GM18951 (cell line): ENCODE measurements around the gene OXCT1.
"Not testable (repeated sequence)": the region's sequence is repeated elsewhere in the genome, so short reads cannot be mapped to it uniquely, and the experiment has no call there.

Experiments
- POLR2A ChIP-seq: IDR thresholded peaks from 4 replicates; pipeline ENCODE4 v1.6.1; 2011; ENCODE audit warnings: mild to moderate bottlenecking; ENCODE audit not compliant: insufficient read length, insufficient read depth; ENCODE audit errors: extremely low read depth
- in situ Hi-C: fragments of 300-500 bp; cut with MboI; formaldehyde crosslinking; loops from one replicate; pipeline ENCODE4 v1.12.0; 2022; ENCODE audit warnings: low sequenced_read_pairs, mixed read lengths, inconsistent platforms; ENCODE audit not compliant: unreplicated experiment

OXCT1 gene

DNA sequence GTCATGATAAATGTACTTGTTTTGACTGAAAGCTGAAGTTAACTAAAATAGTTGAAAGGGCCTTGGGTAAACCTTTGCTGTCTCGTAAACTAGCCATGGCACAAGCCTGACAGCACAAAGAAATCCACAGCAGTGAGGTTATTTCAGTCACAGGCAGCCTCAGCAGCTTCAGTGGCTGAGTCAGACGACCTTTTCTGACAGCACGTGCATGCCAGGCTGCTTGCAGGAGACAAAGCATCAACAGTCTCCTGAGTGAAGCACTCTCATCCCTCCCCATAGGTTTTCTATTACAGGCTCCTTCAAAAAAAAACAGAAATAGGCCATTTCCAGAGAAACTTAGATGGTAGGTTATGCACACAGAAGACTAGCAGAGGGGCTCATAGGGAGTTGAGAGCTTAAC is 34.6 kb downstream of the OXCT1 start:
- no peak for TF ChIP-seq POLR2A
- in situ Hi-C loops = no loop called here

GRCh38 chr5:41834506-41834905 is 35.7 kb downstream of the OXCT1 start:
- no peak for TF ChIP-seq POLR2A
- in situ Hi-C loops = no loop called here

DNA sequence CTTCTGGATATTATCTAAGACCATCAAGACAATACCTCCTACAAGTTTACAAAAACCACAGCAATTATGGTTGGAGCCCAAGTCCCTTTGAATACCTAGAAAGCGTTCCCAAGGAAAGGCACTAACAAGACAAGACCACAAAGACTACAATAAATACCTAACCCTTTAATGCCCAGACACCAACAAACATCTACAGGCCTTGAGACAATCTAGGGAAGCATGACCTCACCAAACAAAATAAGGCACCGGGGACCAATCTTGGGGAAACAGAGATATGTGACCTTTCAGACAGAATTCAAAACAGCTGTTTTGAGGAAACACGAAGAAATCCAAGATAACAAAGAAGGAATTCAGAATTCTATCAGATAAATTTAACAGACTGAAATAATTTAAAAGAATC is 37.8 kb downstream of the OXCT1 start:
- in situ Hi-C loops = no loop called here
- no peak for TF ChIP-seq POLR2A

- in situ Hi-C loops = no loop called here
- TF ChIP-seq POLR2A = no peak
These were observed 39.1 kb downstream of the OXCT1 start for GRCh38 chr5:41831155-41831554.

GRCh38 chr5:41827792-41828191 is 42.4 kb downstream of the OXCT1 start:
- in situ Hi-C loops = no loop called here
- TF ChIP-seq POLR2A = no peak

DNA sequence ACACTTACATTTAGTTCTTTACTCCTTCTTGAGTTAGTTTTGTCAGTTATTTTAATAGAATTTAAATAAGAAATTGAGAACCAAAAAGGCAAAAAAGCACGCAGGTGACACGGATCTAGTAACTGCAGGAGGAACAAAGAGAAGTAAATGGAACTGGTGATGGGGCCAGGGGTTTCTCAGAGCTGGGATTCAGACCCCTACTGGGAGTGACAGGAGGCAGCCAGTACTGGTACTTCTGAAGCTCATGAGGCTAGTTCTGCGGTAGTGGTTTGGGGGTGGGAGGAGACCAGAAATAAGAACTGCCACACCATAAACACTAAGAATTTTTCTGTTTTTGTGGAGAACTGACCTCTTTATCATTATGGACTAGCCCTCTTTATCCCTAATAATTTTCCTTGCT is 48.2 kb downstream of the OXCT1 start:
- no peak for TF ChIP-seq POLR2A
- in situ Hi-C loops = no loop called here

- TF ChIP-seq POLR2A = no peak
- in situ Hi-C loops = no loop called here
These were observed 49.2 kb downstream of the OXCT1 start for GRCh38 chr5:41821051-41821450.

GRCh38 chr5:41820150-41820549 is 50.1 kb downstream of the OXCT1 start:
- TF ChIP-seq POLR2A = no peak
- in situ Hi-C loops = no loop called here

DNA sequence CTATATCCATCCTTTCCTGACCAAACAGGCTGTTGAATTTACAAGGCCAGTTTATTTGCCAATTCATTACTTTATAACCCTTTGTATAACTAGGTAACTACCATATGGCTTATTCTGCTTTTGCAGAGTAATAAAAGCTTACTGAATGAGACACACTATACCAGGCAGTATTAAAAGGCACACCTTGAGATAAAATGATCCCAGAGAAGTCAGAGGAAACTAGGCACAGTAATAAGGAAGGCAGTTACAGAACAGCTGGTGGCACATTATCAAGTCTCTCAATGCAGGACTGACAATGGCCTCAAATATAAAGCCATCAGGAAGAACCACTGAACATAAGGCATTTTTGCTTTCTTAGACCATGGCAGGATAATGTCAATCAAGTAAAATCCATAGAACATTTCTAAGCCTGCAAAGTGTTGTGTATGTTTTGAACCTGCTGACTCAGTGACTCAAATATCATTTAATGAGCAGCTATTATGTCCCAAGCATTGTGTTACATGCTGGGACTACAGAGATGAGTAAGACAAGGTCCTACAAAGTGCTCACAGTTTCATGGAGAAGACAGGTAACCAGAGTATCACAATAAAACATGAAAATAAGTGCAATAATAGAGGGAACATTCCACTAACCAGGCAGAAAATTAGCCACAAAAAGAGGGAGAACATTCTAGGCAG is 52.5 kb downstream of the OXCT1 start:
- no peak for TF ChIP-seq POLR2A
- in situ Hi-C loops = no loop called here

DNA sequence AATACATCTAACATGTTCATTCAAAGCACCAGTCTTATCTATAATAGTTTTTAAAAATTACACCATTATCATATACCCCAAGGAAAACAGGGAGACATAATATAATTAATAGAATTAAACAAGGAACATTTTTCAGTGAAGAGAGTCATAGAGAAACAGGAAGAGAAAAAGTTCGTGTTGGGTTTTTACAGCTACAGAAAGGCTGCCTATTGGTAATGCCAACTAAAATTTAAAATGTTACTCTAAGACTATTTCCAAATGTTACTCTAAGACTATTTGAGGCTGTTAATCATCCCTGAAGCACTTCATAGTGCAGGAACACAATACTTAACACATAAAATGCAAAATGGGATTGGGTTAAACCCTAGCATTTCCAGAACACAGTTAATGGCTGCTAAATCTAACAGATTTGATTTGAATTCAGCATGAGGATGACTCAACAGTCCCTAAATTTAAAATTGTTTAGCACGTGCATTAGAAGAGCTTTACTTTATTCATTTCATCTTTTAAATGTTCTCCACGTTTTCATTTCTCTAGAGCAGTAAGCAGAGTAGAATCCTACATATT is 54.5 kb downstream of the OXCT1 start:
- TF ChIP-seq POLR2A = no peak
- in situ Hi-C loops = no loop called here

- TF ChIP-seq POLR2A = no peak
- in situ Hi-C loops = no loop called here
These were observed 55.0 kb downstream of the OXCT1 start for GRCh38 chr5:41815261-41815660.

GRCh38 chr5:41814306-41814705 is 55.9 kb downstream of the OXCT1 start:
- in situ Hi-C loops = not testable (repeated sequence)

GRCh38 chr5:41812156-41812555 is 58.1 kb downstream of the OXCT1 start:
- in situ Hi-C loops = no loop called here
- TF ChIP-seq POLR2A = no peak

DNA sequence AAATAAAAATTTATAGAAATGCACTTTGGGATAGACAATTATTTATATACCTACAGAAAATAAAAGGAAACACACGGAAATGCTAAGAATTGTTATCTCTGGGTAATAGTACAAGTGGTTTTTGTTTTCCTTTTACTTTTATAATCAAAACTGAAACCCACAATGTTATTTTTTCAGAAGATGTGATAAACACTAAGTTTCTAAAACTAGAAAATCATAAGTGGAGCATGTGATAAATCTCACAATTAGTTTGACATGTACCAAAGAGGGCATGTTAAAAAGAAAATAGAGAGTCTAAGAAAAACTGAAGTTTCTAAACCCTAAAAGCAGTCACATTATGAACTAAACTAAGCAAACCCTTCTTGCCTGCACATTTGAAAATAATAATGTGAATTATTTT is 61.1 kb downstream of the OXCT1 start:
- no peak for TF ChIP-seq POLR2A
- in situ Hi-C loops = no loop called here

- no peak for TF ChIP-seq POLR2A
- in situ Hi-C loops = no loop called here
These were observed 61.9 kb downstream of the OXCT1 start for GRCh38 chr5:41808294-41808693.
